ENCODE measurements around the gene RNF123.

DNA sequence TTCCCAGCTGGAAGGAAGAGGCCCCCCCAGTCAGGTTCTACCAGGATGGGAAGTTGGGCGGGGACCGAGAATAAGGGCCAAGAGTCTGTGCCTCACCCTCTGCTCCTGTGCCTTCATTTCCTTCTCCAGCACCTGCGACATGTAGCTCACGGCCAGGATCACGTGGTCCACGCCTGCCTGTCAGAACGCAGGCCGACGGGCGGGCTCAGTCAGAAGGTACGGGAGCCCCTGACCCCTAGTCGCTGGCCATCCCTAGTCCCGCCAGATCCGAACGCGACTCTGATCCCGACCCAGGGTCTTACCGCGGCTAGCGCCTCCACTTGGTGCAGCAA, 33.9 kb downstream of the RNF123 start:
- TF ChIP-seq, protein P1, sequence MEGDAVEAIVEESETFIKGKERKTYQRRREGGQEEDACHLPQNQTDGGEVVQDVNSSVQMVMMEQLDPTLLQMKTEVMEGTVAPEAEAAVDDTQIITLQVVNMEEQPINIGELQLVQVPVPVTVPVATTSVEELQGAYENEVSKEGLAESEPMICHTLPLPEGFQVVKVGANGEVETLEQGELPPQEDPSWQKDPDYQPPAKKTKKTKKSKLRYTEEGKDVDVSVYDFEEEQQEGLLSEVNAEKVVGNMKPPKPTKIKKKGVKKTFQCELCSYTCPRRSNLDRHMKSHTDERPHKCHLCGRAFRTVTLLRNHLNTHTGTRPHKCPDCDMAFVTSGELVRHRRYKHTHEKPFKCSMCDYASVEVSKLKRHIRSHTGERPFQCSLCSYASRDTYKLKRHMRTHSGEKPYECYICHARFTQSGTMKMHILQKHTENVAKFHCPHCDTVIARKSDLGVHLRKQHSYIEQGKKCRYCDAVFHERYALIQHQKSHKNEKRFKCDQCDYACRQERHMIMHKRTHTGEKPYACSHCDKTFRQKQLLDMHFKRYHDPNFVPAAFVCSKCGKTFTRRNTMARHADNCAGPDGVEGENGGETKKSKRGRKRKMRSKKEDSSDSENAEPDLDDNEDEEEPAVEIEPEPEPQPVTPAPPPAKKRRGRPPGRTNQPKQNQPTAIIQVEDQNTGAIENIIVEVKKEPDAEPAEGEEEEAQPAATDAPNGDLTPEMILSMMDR (IDR thresholded peaks at IDR 0.05; ENCODE audit: low read depth, low read length, missing input control) = no peak
- TF ChIP-seq GABPA (IDR thresholded peaks at IDR 0.05 in 1 of 2, conservative IDR thresholded peaks at IDR 0.05 in 1 of 2) = no peak
- TF ChIP-seq RAD21 (IDR thresholded peaks at IDR 0.05) = no peak
